Stimulated activated CD4-positive, alpha-beta T cell treated with anti-CD3 and anti-CD28 coated beads, Interleukin-4, amount 100 ng/mL, for 24 hours (primary cell): ENCODE results near the gene SNAPC4.

Experiments used
- DNase-seq: peaks from one replicate; pipeline ENCODE4 v3.0.0-alpha.2; 2020

SNAPC4 gene

GRCh38 chr9:136391737-136392537 is 8.0 kb downstream of the SNAPC4 start:
- DNase-seq: no peak

- no peak for DNase-seq
These were observed 10.6 kb downstream of the SNAPC4 start for GRCh38 chr9:136389396-136389795.

- no peak for DNase-seq
These were observed 12.8 kb downstream of the SNAPC4 start for GRCh38 chr9:136387217-136387616.

DNA sequence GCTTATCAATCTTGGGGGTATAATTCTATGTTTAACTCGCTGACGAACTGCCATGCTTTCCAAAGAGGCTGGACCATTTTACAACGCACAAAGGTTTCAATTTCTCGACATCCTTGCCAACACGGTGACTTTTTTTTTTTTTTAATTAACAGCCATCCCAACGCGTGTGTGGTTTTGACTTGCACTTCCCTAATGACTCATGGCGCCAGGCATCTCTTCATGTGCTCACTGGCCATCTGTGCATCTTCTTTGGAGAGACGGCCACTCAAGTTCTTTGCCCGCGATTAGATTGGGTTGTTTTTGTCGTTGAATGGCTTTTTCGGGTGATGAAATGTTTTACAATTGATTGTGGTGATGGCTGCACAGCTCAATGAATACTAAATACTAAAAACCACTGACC is 14.0 kb downstream of the SNAPC4 start:
- no peak for DNase-seq

GRCh38 chr9:136385015-136385414 is 15.0 kb downstream of the SNAPC4 start:
- peak; percentile 51 for DNase-seq

DNA sequence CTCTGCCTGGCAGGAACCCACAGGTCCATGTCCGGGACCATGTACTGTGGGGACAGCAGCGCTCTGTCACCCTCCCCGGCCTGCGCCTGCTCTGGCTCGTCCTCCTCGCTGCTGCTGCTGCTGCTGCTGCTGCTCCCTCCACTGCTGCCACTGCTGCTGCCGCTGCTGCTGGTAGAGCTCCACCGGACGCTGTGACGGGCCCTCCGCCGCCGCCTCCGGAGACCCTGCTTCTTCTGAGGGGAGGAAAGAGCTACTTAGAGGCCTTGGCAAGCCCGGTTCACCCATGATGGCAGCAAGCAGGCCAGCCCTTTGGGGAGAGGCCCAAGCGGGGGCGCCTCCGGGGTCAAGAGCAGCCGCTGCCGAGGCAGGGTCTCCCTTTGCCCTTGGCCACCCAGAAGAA is 16.5 kb downstream of the SNAPC4 start:
- DNase-seq: no peak

DNA sequence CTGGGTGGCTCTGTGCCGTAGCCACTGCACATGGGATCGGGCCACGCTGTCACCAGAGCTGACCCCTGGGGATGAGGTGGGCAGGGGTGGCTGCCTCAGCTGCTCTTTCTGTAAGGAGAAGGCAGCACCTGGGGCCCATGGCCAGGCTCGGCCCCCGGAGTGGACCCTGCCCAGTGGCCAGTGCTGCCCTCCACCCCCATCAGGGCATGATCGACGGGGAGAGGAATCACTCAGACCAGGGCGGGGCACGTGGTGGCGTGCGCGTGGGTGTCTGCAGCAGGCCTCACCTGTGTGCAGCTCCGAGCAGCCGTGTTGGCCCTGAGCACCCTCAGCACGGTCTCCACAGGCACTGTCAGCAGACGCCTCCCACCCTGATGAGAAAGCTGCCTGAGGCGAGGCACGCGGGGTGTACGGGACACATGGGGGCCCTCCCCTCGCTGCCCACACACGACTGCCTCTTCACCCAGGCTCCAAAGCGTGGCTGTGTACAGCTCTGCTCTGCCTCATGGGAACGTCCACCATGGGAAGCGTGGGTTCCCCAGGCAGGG is 17.9 kb downstream of the SNAPC4 start:
- DNase-seq: no peak

DNA sequence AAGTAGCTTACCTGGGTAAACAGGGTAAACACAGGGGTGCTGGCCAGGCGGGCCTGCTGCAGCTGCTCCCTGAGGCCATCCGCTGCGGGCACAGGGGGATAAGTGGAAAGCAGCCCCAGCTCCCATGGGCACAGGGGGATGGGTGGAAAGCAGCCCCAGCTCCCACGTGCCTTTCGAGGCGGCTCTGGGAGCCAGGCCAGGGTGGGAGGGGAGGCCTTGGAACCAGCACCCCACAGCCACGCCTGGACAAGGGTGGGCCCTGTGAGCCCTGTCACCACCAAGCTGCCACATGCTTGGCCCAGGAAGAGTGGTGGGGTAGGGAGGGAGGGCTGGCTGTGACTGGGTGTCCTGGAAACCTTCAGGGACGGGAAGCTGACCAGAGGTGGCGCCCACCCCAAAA is 18.7 kb downstream of the SNAPC4 start:
- DNase-seq: no peak

GRCh38 chr9:136380381-136380780 is 19.6 kb downstream of the SNAPC4 start:
- DNase-seq: no peak

DNA sequence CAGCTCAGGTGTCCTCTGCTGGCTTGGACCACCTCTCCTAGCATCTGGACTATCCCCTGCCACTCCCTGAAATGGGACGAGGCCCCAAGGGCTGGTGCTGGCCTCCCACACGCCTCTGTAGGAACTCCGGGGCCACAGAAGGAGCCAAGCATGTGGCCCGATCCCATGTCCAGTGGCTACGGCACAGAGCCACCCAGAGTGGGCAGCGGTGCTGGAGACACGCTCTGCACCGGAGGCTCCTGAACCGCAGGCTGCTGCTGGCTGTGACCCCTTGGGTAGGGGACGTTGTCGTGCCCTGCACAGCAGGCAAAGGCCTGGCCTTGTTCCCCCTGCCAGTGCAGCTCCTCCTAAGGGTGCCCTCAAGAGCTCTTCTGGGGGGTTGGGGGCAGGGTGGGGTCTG is 20.1 kb downstream of the SNAPC4 start:
- DNase-seq: no peak

GRCh38 chr9:136379401-136379800 is 20.6 kb downstream of the SNAPC4 start:
- no peak for DNase-seq

DNA sequence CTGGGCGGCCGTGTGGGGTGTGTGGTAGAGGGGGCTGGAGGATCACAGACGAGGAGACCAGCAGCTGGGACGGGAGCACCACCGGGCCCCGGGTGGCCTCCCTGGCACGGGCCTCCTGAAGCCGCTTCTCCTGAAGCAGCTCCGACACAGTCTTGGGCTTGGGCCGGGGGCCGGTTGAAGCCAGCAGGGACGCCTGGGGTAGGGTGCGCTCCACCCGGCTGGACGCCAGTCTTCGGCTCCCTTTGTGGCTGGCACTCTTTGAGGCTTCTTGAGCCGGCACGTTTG is 21.0 kb downstream of the SNAPC4 start:
- no peak for DNase-seq

- DNase-seq: no peak
These were observed 21.6 kb downstream of the SNAPC4 start for GRCh38 chr9:136378170-136379002.

- DNase-seq: no peak
These were observed 22.4 kb downstream of the SNAPC4 start for GRCh38 chr9:136377341-136378169.

GRCh38 chr9:136376457-136376856 is 23.5 kb downstream of the SNAPC4 start:
- DNase-seq: no peak

DNA sequence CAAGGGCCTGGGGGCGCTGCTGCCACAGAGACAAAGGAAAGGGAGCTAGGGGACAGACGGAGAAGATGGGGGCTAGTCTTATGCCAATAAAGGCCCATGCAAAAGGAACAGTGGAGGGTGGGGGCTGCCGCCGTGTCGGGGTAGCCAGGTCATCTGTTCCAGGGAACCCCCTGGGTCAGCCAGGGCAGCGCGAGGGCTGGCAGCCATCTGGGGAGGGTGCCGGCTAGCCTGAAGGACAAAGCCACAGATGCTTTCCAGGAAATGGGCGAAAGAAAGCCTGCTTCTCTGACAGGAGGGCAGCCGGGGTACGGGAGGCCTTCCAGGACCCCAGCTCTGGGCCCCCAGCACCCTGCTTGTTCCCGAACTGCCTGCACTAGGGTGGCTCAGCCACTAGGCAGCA is 24.9 kb downstream of the SNAPC4 start:
- DNase-seq: no peak

- DNase-seq: no peak
These were observed 25.8 kb downstream of the SNAPC4 start for GRCh38 chr9:136374183-136374575.

- DNase-seq: no peak
These were observed 26.4 kb downstream of the SNAPC4 start, which contains the start of gene CARD9 for GRCh38 chr9:136373300-136374182. CARD9 (minus strand) TSS chr9:136373669; CDS start chr9:136372078, 1,591 bp downstream.

DNA sequence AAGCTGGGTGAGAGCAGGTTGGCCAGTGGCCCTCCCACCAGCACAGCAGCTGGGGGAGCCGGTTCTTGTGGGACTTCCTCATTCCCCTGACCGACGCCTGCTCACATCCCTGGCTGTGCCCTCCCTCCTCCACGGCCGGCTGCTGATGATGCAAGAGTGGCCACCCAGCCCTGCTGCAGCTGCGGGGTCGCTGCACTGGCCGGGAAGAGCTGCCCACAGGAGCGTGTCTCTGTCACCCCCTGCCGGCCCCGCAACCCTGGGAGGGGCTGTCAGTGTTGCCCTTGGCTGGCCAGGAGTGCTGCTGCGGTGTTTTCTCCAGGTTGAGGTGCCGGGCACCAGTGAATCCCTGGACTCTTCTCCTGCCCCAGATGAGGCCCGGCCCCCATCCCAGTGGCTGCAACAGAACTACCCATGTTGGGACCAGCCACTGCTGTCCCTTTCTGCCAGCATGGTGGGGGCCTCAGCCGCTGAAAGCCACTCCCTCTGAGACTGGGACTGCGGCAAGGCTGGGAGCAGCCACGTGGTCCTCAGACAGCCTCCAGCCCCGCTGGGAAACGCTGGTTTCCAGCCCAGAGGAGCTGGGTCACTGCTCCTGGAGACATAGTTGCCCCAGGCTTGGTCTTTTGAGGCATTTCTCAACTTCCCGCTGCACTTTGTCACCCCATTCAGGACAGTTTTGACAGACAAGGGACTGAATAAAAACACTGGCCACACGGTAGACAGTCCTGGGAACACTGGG is 27.2 kb downstream of the SNAPC4 start:
- no peak for DNase-seq

DNA sequence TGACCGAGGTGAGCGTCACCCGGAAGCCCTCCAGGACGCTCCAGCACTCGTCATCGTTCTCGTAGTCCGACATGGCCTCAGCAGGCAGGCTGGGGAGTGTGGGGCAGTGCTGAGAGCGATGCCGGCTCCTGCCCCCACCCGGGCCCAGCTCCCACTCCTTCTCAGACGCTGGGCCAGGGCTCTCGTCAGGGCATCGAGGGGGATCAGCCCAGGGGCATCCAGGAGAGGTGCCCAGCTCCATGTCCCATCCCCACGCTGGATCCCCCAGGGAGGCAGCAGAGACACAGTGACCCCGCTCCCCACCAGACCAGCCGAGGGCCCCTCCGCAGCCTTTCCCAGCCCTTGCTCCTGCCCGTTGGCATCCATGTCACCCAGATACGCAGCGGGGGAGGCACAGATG is 28.0 kb downstream of the SNAPC4 start:
- no peak for DNase-seq

- no peak for DNase-seq
These were observed 28.5 kb downstream of the SNAPC4 start for GRCh38 chr9:136371533-136371880.
